EL (cell line): Measurements from ENCODE around the gene CABP7.

Source experiments
- DNase-seq: peaks from one replicate; pipeline ENCODE4 v3.0.0-alpha.2; 2016

CABP7 gene

GRCh38 chr22:29719899-29720645 is at the start of gene CABP7:
Gene CABP7 (plus strand): TSS chr22:29720003. CDS start chr22:29720425, 422 bp downstream.
- no peak for DNase-seq

- DNase-seq, result no peak
Observed at GRCh38 chr22:29670626-29671025, 49.2 kb upstream of the CABP7 start.

- no peak for DNase-seq
Observed at GRCh38 chr22:29673361-29674066, 46.3 kb upstream of the CABP7 start.

GRCh38 chr22:29674121-29674520 is 45.7 kb upstream of the CABP7 start:
- no peak for DNase-seq

- no peak for DNase-seq
Observed at GRCh38 chr22:29679316-29679715, 40.5 kb upstream of the CABP7 start.

- DNase-seq, result no peak
Observed at GRCh38 chr22:29683536-29683935, 36.3 kb upstream of the CABP7 start.

GRCh38 chr22:29684244-29684643 is 35.6 kb upstream of the CABP7 start:
- DNase-seq, result no peak

- DNase-seq, result no peak
Observed at GRCh38 chr22:29689206-29689879, 30.5 kb upstream of the CABP7 start.

GRCh38 chr22:29689880-29690213 is 30.0 kb upstream of the CABP7 start:
- DNase-seq, result peak; percentile 36

GRCh38 chr22:29690476-29690875 is 29.3 kb upstream of the CABP7 start:
- DNase-seq, result no peak

- DNase-seq, result no peak
Observed at GRCh38 chr22:29691636-29692326, 28.0 kb upstream of the CABP7 start.

- no peak for DNase-seq
Observed at GRCh38 chr22:29692327-29692640, 27.5 kb upstream of the CABP7 start.

- DNase-seq, result no peak
Observed at GRCh38 chr22:29693161-29693560, 26.6 kb upstream of the CABP7 start.

GRCh38 chr22:29693671-29694070 is 26.1 kb upstream of the CABP7 start:
- no peak for DNase-seq

- no peak for DNase-seq
Observed at GRCh38 chr22:29695129-29695926, 24.5 kb upstream of the CABP7 start.

GRCh38 chr22:29697853-29698598 is 21.8 kb upstream of the CABP7 start:
- DNase-seq, result no peak

GRCh38 chr22:29700206-29700899 is 19.4 kb upstream of the CABP7 start:
- DNase-seq, result peak; percentile 75

GRCh38 chr22:29700900-29701154 is 19.0 kb upstream of the CABP7 start:
- DNase-seq, result no peak

GRCh38 chr22:29701155-29701999 is 18.4 kb upstream of the CABP7 start:
- peak; percentile 55 for DNase-seq
